Measurements from ENCODE around the gene RIC8A.

The RIC8A gene

GRCh38 chr11:250740-251299, 43.3 kb downstream of the RIC8A start:
- DNase-seq = no peak

DNA sequence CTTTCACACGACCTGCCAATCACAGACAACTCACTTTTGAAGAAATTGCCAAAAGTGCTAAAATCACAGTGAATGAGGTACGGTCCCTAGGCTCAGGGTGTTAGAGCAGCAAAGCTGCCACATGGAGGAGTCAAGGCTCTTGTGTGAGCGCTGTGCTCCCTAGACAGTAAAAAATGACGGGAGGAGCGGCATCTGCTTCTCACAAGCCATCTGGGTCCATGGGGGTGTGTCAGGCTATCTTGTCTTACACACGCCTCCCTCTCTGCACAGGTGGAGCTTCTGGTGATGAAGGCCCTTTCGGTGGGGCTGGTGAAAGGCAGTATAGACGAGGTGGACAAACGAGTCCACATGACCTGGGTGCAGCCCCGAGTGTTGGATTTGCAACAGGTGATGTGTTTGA, 44.0 kb downstream of the RIC8A start:
- DNase-seq = peak; percentile 3

DNA sequence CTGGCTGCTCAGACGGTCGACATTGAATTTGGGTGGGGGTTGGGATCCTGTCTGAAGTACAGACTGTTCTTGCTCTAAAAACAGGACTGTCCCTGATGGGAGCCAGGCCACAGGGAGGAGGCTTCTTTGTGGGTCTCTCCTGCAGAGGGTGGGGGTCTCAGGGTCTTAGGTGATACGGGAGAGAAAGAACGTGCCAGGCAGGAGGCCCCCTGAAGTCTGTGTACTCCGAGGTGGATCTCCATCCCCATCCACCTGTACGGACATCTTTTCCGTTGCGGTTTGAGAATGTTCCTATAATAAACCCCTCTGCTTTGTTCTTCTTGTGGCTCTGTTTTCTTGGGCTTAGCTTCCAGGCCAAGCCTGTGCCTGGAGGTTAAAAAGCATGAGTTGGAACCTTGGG, 45.2 kb downstream of the RIC8A start:
- DNase-seq = no peak

- no peak for DNase-seq
Observed at GRCh38 chr11:253160-253885, 45.8 kb downstream of the RIC8A start.

- no peak for DNase-seq
Observed at GRCh38 chr11:253886-254270, 46.4 kb downstream of the RIC8A start.

DNA sequence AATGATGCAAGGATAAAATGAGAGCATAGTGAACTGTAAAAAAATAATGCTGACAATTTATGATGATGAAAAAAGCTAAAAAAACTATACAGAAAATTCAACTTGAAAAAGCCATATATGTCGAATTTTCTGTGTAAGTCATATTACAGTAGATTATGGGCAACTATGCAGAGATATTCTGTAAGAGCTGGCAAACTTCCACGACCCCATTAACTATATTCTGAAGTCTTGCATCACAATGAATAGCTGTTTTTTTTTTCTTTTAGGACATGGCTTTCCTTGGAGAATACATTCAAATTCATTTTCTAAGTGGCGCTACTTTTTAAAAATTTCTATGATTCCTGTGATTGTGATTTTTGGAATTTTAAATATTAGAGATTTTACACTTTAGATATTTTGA, 47.7 kb downstream of the RIC8A start:
- no peak for DNase-seq

- DNase-seq = no peak
Observed at GRCh38 chr11:255816-256215, 48.3 kb downstream of the RIC8A start.

DNA sequence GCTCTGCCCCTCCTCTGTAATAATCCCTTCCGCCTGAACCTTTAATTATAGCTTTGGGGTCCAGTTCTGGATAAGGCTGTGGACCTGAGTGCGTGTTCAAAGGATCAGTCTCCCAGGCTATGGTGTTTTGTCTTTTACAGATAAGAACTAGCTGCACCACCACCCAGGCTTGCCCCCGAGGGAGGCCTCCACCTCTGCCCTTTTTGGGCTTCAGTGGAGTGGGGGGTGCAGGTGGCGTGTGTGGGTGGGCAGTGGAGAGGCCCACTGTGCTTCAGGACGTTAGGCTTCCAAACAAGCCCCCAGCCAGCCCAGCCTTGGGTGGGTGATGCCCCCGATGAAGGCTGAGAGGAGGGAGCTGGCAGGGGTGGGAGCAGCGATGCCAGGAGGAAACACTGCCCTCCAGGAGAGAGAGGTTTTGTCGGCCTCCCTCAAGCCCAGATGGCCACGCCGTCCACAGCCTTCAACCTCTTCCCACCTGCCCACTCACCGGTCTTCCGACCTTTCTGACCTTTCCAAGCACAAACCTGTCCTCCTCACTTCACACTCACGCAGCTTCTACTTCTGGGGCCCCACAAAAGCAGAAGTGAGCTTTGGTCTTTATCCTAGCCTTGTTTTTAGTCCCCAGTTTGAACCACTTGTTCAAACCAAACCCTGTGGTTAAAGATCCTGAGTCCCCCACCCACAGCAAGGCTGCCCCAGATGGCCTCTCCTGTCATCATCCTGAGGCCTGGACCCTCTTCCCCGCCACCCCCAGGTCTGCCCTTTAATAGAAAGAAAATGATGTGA, 49.6 kb downstream of the RIC8A start:
- DNase-seq = no peak

DNA sequence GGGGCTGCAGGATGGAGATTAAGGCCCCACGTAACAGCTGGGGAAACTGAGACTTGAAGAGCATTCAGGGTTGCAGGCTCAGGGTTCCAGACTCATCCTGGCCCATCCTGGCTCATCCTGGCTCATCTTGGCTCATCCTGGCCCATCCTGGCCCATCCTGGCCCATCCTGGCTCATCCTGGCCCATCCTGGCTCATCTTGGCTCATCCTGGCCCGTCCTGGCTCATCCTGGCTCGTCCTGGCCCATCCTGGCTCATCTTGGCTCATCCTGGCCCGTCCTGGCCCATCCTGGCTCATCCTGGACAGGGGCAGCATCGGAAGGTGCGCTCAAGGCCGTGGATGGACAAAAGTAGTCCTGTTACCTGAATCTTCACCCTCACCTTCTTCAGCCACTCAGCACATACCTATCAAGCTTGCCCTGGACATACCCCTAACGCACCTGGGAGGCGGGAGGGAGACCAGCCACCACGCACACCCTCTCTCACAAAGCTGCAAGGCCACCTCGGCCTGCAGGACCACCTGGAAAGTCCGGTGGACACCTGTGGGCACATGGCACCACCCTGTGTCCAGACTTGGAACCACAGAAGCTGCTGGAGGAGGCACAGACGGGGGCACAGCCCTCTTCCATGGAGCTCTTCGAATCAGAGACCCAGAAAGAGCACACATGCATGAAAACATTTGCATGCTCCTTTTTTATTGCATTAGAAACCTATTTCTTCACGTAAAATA, 50.4 kb downstream of the RIC8A start:
- no peak for DNase-seq

DNA sequence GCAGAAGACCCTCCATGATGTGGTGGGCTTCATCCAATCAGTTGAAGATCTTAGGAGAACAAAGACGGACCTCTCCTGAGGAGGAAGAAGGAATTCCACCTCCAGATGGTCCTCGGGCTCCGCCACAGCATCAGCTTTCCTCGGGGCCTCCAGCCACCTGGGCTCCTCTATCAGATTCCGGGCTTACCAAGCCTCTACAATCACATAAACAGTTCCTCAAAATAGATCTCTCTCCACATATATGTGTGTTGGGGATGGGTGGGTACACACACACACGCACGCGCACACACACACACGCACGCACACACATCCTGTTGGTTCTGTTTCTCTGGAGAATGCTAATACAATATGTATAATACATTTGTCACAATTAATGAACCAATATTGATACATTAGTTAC, 51.9 kb downstream of the RIC8A start:
- DNase-seq = peak; percentile 6

GRCh38 chr11:261624-262023, 54.1 kb downstream of the RIC8A start:
- DNase-seq = no peak

Data from NCI-H2171 treated with DMSO at 0.1 percent for 48 hours (cell line).